Measurements from ENCODE around the gene SLC29A3. TPM values are rescaled to one million over a fixed set of nuclear protein-coding genes. Genes with fewer than 3 reads are reported as not detected.

Gene SLC29A3
- total and polyA plus RNA-seq, 2 experiments from 2014 or later = 10.3 to 12.3 TPM

- TF ChIP-seq REST (IDR thresholded peaks at IDR 0.05; ENCODE audit: unreplicated experiment) (no peak), ETS1 (IDR thresholded peaks at IDR 0.05) (no peak), STAT1 (IDR thresholded peaks at IDR 0.05; ENCODE audit: unreplicated experiment) (no peak), CREB1 (CRISPR knock-in tag; IDR thresholded peaks at IDR 0.05; ENCODE audit: low read depth) (no peak), NANOG (IDR thresholded peaks at IDR 0.05; ENCODE audit: borderline replicate concordance) (no peak), ZNF331 (CRISPR knock-in tag; IDR thresholded peaks at IDR 0.05; ENCODE audit: low read depth) (no peak), CTCF (conservative IDR thresholded peaks at IDR 0.05; ENCODE audit: low read depth in 2 of 2) (no peak)
Observed at GRCh38 chr10:71283410-71283809, 35.6 kb upstream of the SLC29A3 start (continued).

- H3K4me3 ChIP-seq = no peak overlapping the region
- Mint-ChIP-seq H3K4me1 (peaks cover 18% of the 10 kb centered on the region), H3K27me3 (ENCODE audit: insufficient read depth, low read depth, poor library complexity) (peaks cover 9% of the 10 kb centered on the region), H3K9me3 (no peaks in the 10 kb centered on the region), H3K4me3 (no peak overlapping the region), H3K27ac (peak overlapping the region; percentile 65), H3K36me3 (ENCODE audit: low read depth) (peaks cover 39% of the 10 kb centered on the region)
- peaks cover 4% of the 10 kb centered on the region for H3K36me3 ChIP-seq (ENCODE audit: insufficient read depth)
- no peak for DNase-seq (ENCODE audit: low spot score)
- no peaks in the 10 kb centered on the region for H4K20me1 ChIP-seq (replicated peaks; ENCODE audit: insufficient read depth)
- no peak overlapping the region for H2AFZ ChIP-seq
- ATAC-seq = no peak
- no peaks in the 10 kb centered on the region for H3F3A ChIP-seq (replicated peaks; ENCODE audit: low read depth)
- H3K79me2 ChIP-seq (replicated peaks; ENCODE audit: insufficient read depth) = no peaks in the 10 kb centered on the region
- H3K27ac ChIP-seq (ENCODE audit: low read depth) = no peak overlapping the region
- H3K27me3 ChIP-seq (ENCODE audit: insufficient read depth) = no peaks in the 10 kb centered on the region
- H3K4me2 ChIP-seq = no peak overlapping the region
- H3K4me1 ChIP-seq (ENCODE audit: insufficient read depth) = peaks cover 4% of the 10 kb centered on the region; the same call in 1 of the 2 replicates
- TF ChIP-seq CREB1 (CRISPR knock-in tag; IDR thresholded peaks at IDR 0.05; ENCODE audit: low read depth) = no peak
- TF ChIP-seq STAT1 (IDR thresholded peaks at IDR 0.05; ENCODE audit: unreplicated experiment) = no peak
- TF ChIP-seq REST (IDR thresholded peaks at IDR 0.05; ENCODE audit: unreplicated experiment) = no peak
- H3K9me2 ChIP-seq (ENCODE audit: insufficient read depth) = no peaks in the 10 kb centered on the region
Observed at GRCh38 chr10:71283876-71284275, 35.2 kb upstream of the SLC29A3 start.

All from GM23338 (cell line).